HTERT RPE-1 (cell line): ENCODE data around the gene RABGAP1L.
"Not testable (repeated sequence)": the region's sequence is repeated elsewhere in the genome, so short reads cannot be mapped to it uniquely, and the experiment has no call there.

Experiments
- in situ Hi-C: fragments of 300-500 bp; cut with MboI; formaldehyde crosslinking; loops from 4 replicates; pipeline ENCODE4 v1.14.3; 2020; ENCODE audit warnings: low sequenced_read_pairs

RABGAP1L gene

DNA sequence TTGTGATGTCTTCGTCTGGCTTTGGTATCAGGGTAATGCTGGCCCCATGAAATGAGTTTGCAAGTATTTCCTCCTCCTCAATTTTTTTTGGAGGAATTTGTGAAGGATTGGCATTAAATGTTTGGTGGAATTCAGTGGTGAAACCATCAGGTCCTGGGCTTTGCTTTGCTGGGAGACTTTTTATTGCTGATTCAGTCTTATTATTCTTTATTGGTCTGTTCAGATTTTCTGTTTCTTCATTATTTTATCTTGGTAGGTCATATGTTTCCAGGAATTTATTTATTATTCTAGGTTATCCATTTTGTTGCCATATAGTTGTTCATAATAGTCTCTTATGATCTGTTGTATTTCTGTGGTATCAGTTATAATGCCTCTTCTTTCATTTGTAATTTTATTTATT lies 126.7 kb downstream of the RABGAP1L start:
- in situ Hi-C loops = no loop called here

DNA sequence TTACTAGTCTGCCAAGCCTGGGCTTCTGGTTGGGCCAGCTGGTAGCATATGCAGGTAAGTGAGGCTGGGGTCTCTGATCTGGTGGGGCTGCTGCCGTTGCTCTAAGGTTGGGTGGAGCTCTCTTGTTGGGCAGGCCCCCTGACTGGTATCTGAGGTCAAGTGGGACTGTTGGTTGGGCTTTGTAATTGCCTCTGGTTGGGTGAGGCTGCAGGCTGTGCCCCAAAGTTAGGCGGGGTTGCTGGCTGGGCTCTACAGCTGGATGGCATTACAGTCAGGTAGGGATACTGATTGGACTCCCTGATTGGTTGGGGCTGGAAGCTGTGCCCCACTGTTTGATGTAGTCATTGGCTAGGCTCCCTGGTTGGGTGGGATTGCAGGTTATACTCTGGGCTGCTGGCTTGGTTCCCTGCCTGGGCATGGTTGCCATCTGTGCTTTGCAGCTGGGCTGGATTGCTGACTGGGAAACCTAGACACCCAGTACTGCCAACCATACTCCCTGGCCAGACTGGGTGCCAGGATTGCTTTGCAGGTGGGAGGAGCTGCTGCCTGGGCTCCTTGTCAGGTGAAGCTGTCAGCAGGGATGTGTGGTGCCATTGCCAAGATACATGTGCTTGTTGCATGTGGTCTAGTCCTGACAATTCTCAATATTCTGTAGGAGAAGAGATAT lies 130.5 kb downstream of the RABGAP1L start:
- in situ Hi-C loops = no loop called here

GRCh38 chr1:174291059-174291458 lies 131.7 kb downstream of the RABGAP1L start:
- in situ Hi-C loops = no loop called here

DNA sequence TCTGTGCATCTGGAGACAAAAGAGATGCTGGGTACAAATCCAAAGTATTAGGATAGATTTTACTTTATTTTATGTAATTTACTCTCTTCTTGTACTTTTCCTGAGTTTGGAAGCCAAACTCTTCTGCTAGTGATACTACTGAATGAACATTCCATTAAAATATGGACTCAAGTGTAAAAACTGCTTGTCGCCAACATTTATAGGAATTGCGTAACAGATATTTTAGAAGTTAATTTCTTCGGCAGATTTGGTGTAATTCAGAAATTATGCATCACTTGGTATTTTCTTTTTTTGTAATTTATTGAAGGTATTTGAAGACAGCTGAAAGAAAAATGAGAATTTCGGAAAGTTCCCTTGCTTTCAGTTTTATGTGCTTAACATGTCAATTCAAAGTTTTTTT lies 137.0 kb downstream of the RABGAP1L start:
- in situ Hi-C loops = no loop called here

- in situ Hi-C loops = no loop called here
Observed at GRCh38 chr1:174297351-174297750, 138.0 kb downstream of the RABGAP1L start.

DNA sequence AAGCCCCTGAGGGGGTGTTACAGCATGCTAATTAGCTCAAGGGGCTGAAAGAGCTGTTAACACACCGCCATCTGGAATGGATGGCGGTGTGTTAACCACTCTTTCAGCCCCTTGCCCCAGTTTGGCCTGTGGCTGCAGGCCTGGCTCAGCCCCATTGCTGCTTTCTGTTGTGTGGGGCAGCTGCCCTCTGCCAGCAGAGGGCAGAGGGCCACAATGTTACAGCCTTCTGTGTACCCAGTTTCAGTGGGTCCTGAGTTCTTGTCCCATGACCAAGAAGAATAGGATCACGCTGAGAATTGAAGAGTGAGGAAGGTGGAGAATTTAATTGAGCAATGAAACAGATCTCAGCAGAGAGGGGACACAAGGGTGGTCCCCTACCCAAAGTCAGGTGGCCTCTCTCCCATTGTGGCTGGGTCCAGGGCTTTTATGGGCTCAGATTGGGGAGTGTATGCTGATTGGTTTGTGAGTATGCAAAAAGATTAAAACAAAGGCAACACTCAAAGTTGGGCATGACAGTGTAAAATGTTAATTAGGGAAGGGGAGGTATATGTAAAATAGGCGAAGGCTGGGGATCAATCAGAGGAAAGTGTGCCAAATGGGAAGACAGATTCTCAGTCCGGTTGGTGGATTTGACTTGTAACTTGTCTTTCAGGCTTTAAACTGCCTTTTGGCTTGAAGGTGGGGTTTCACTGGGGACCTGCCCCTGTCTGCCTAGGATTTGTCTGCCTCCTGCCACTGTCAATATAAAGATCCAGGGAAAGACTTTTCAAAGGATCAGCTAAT lies 142.2 kb downstream of the RABGAP1L start:
- in situ Hi-C loops = no loop called here

DNA sequence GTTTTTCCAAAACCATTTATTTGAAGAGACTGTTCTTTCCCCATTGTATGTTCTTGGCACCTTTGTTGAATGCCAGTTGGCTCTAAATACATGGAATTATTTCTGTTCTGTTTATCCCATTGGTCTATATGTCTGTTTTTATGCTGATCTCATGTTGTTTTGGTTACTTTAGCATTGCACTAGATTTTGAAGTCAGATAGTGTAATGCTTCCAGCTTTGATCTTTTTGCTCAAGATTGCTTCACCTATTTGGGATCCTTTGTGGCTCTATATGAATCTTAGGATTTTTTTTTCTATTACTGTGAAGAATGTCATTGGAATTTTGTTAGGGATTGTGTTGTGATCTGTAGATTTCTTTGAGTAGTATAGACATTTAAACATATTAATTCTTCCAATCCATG lies 149.3 kb downstream of the RABGAP1L start:
- in situ Hi-C loops = no loop called here

DNA sequence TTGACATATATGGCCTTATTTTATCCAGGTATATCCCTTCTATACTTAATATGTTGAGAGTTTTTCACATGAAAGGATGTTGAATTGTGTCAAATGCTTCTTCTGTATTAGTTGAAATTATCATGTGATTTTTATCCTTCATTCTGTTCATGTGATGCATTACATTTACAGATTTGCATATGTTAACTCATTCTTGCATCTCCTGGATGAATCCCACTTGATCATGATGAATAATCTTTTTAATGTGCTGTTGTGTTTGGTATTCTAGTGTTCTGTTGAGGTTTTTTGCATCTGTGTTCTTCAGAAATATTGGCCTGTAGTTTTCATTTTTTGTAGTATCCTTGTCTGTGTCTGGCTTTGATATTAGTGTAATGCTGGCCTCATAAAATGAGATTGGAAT lies 150.2 kb downstream of the RABGAP1L start:
- in situ Hi-C loops = no loop called here

DNA sequence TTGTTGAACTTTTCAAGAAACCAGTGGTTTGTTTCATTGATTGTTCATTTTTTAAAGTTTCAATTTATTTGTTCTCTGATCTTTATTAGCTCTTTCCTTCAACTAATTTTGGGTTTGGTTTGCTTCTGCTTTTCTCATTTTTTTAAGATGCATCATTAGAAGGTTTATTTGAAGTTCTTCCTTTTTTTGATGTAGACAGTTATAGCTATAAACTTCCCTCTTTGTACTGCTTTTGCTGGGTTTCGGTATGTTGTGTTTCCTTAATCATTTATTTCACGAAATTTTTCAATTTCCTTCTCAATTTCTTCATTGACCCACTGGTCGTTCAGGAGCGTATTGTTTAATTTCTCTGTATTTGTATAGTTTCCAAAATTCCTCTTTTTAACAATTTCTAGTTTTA lies 155.1 kb downstream of the RABGAP1L start:
- in situ Hi-C loops = no loop called here

- in situ Hi-C loops = no loop called here
Observed at GRCh38 chr1:174315239-174315638, 155.9 kb downstream of the RABGAP1L start.

DNA sequence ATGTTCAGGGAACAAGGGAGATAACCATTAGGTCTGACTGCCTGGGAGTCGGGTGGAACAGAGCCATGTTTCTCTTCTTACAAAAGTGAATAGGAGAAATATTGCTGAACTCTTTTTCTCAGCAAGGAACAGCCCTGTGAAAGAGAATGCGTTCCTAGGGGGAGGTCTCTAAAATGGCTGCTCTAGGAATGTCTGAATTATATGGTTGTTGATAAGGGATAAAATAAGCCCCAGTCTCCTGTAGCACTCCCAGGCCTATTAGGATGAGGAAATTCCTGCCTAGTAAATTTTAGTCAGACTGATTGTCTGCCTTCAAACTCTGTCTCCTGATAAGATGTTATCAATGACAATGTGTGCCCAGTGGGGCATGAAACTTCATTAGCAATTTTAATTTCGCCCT lies 161.6 kb downstream of the RABGAP1L start:
- in situ Hi-C loops = not testable (repeated sequence)

DNA sequence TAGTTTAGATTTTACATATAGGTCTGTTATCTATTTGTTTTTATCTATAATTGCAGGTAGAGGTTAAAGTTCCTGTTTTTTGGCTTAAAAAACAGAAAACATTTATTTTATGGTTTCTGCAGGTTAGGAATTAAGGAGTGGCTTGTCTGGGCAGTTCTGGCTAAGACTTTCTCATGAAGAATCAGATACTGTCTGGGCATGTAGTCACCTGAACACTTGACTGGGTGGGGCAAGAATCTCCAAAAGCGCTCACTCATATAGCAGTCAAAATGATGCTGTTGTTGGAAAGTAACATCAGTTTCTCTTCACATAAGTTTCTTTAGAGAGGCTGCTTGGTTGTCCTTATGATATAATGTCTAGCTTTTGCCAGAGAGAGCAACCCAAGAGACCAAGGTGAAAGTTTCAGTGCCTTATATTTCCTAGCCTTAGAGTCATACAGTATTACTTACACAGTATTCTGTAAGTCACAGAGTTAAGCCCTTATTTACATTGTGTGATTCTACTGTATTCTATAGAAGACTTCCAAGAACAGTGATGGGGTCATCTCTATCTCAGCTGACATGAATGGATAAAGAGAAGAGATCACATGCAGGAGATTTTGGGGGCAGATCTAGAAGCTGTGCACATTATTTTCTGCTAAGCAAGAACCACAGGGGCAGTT lies 163.0 kb downstream of the RABGAP1L start:
- in situ Hi-C loops = no loop called here

- in situ Hi-C loops = no loop called here
Observed at GRCh38 chr1:174324493-174324892, 165.2 kb downstream of the RABGAP1L start.

GRCh38 chr1:174324939-174325338 lies 165.6 kb downstream of the RABGAP1L start:
- in situ Hi-C loops = no loop called here

- in situ Hi-C loops = no loop called here
Observed at GRCh38 chr1:174326278-174326677, 167.0 kb downstream of the RABGAP1L start.

DNA sequence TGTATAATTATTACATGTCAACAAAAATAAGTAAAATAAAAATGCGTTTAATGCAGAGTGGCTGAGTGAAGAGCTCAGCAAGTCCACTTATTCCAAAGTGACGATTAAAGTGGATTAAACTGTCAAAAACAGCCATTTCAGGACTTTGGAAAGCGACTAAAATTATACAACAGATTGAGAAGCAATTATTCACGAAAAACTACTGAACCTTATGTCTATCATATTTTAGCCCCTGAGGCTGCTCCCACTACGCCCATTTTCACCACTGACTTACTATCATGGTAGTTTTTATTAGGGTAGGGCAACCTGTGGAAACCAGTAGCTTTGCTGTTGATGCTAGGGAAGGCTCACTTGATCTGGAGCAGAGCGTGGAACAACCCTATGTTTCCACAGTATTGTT lies 174.1 kb downstream of the RABGAP1L start:
- in situ Hi-C loops = no loop called here

DNA sequence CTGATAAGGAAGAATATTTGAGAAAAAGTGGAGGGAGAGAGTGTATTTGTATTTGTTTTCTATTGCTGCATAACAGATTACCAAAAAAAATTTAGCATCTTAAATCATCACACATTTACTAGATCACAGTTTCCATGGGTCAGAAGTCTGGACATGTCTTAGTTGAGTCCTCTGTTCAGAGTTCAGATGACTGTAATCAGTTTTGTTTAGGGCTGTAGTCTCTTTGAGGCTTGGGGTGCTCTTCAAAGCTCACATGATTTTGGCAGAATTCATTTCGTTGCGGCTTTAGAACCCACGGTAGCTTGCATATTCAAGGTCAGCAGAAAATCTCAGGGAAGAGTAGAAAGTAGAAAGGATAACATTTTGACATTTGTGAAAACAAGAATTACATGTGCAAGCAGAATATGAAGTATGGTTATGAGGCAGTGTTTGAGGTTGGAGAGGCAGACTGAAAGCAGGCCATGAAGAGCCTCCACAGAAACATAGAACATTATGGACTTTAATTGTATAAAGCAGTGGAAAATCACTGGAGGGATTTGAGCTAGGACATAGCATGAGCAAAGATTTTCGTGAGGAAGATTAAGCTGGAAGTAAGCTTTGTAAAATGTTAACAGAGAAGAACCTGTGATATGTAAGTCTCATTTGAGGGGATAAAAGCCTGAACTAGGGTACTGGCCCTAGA lies 177.8 kb downstream of the RABGAP1L start:
- in situ Hi-C loops = no loop called here

DNA sequence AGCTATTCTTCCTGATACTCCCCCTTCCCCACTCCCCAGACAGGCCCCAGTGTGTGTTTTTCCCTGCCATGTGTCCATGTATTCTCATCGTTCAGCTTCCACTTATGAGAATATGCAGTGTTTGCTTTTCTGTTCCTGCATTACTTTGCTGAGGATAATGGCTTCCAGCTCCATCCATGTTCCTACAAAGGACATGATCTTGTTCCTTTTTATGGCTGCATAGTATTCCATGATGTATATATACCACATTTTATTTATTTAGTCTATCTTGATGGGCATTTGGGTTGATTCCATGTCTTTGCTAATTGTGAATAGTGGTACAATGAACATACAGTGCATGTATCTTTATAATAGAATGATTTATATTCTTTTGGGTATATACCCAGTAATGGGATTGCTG lies 181.1 kb downstream of the RABGAP1L start:
- in situ Hi-C loops = not testable (repeated sequence)

- in situ Hi-C loops = no loop called here
Observed at GRCh38 chr1:174344162-174344561, 184.8 kb downstream of the RABGAP1L start.

DNA sequence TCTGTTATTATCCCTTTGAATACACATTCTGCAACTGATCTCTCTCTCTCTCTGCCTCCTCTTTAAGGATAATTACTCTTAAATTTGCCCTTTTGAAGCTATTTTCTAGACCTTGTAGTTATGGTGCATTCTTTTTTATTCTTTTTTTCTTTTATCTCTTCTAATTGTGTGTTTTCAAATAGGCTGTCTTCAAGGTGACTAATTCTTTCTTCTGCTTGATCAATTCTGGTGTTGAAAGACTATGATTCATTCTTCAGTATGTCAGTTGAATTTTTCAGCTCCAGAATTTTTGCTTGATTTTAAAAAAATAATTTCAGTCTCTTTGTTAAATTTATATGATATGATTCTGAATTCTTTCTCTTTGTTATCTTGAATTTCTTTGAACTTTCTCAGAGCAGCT lies 192.8 kb downstream of the RABGAP1L start:
- in situ Hi-C loops = no loop called here

DNA sequence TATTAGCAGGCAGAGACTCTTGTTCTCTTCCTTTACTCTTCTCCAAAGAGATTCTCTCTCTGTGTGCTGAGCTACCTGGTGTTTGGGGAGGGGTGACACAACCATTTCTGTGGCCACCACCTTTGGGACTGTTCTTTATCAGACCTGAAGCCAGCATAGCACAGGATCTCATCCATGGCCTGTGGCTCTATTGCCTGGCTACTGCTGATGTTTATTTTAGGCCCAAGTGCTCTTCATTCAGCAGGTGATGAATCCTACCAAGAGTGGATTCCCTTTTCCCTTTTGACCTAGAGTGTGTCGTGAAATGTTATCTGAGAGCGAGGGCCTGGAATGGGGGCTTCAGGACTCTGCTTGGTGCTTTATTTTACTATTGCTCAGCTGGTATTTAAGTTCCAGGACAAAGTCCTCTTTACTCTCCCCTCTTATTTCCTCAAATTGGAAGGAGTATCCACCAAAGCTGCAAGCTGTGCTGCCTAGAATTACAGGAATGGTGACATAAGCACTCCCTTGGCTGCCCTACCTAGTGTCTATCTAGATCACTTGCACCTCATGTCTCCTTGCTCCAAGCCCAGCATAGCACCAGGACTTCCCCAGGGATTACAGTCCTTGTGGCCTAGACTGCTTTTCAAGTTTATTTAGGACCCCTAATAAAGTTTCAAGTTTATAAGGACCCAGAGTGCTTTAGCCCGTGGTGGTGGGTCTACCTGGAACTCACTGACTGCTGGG lies 193.7 kb downstream of the RABGAP1L start:
- in situ Hi-C loops = no loop called here
